ENCODE data around the gene ATXN1. TPM values are rescaled to one million over a fixed set of nuclear protein-coding genes. Genes with fewer than 3 reads are reported as not detected.

ATXN1 gene
- total RNA-seq, 4 donors from 2014 or later: 16.3 to 52.2 (median 25.7) TPM

DNA sequence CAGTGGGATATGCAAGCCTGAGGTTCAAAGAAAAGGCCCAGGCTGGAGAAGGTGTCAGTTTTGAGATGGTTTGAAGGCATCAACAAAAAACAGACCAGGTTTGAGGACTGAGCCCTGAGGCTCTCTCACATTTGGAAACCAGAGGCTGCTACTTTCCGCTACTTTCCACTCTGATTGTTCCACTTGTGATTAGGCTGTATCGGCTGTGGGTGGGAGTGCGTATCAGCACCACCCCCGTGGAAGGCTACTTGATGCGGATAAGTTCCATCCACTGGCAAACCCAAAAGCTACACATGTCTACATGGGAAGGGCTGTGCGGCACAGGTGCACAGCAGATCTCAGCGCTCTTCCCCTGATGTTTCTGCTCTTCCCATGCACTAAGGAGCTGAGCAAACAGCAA is 324.2 kb downstream of the ATXN1 start:
- 86 to 98% methylated on average over 7 of the region's 7 CpGs for WGBS, 2 donors
- TF ChIP-seq, protein P1, sequence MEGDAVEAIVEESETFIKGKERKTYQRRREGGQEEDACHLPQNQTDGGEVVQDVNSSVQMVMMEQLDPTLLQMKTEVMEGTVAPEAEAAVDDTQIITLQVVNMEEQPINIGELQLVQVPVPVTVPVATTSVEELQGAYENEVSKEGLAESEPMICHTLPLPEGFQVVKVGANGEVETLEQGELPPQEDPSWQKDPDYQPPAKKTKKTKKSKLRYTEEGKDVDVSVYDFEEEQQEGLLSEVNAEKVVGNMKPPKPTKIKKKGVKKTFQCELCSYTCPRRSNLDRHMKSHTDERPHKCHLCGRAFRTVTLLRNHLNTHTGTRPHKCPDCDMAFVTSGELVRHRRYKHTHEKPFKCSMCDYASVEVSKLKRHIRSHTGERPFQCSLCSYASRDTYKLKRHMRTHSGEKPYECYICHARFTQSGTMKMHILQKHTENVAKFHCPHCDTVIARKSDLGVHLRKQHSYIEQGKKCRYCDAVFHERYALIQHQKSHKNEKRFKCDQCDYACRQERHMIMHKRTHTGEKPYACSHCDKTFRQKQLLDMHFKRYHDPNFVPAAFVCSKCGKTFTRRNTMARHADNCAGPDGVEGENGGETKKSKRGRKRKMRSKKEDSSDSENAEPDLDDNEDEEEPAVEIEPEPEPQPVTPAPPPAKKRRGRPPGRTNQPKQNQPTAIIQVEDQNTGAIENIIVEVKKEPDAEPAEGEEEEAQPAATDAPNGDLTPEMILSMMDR (IDR thresholded peaks at IDR 0.05): no peak
- TF ChIP-seq POLR2A (IDR thresholded peaks at IDR 0.05): no peak
- H3K4me3 ChIP-seq (ENCODE audit: low read depth, poor library complexity, severe bottlenecking): no peak overlapping the region
- DNase-seq (ENCODE audit: low spot score in 2 of 2): no peak
- intact Hi-C loops (cut with DNase I; ENCODE audit: low total_unique reads): no loop called here

DNA sequence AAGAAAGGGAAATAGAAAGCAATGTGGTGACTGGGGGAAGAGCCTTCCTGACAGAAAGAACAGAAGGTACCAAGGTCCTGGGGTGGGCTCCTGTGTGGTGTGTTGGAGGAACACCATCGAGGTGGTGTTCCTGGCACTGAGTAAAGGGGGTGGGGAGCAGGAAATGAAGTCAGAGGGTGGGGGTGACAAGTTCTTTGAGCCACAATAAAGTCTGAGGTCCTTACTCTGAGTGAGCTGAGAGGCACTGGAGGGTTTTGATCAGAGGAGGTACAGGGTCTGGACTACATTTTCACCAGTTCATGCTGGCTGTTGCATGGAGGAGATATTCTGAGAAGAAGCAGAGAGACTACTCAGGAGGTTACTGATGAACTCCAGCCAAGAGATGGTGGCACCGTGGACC is 324.7 kb downstream of the ATXN1 start:
- 68 to 91% methylated on average over 2 of the region's 2 CpGs for WGBS, 2 donors
- intact Hi-C loops (cut with DNase I; ENCODE audit: low total_unique reads): no loop called here
- no peak for DNase-seq (ENCODE audit: low spot score in 2 of 2)
- no peak overlapping the region for H3K4me3 ChIP-seq (ENCODE audit: low read depth, poor library complexity, severe bottlenecking)
- TF ChIP-seq, protein P1 (IDR thresholded peaks at IDR 0.05): no peak
- no peak for TF ChIP-seq POLR2A (IDR thresholded peaks at IDR 0.05)

DNA sequence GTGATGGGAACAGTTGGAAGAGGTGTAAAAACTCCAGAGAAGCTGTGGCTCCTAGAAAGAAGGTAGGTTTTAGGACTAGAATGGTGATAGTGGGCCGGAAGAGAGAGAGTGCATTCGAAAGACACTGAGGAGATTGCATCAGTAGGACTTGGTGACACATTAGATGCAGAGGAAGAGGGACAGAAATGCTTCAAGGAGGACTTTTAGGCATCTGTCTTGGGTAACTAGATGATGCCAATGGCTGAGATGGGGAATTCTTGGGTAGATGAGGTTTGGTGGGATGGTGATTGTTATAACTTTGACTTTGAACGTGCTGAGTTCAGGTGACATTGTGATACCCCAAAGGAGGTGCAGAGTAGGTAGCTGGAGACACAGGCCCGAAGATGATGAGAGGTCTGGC is 326.4 kb downstream of the ATXN1 start:
- intact Hi-C loops (cut with DNase I; ENCODE audit: low total_unique reads): no loop called here

DNA sequence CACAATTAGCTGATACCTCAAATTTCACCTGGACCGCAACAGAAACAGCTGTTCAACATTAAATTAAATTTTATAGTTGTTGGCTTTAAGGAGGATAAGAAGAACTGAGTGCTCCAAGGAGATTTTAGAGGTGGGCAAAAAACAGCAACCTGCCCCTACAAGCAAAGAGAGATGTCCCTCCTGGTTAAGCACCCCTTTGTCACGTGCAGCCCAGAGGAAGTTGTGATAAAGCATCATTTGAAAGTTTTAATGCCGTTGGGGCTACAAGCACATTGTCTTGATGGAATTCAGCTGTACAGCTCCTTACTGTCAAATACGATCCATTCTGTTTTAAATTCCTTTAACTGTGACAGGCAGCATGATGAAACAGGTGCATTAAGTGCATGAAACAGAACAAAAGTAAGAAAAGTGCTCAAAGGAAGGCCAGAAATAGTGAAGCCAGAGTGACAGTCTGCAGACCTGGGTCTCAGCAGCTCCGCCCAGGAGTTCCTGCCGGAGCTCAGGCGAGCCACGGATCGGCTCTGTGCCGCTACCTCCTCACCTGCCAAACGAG is 327.8 kb downstream of the ATXN1 start:
- no peak overlapping the region for H3K4me3 ChIP-seq (ENCODE audit: low read depth, poor library complexity, severe bottlenecking)
- TF ChIP-seq, protein P1 (IDR thresholded peaks at IDR 0.05): no peak
- no peak for TF ChIP-seq POLR2A (IDR thresholded peaks at IDR 0.05)
- intact Hi-C loops (cut with DNase I; ENCODE audit: low total_unique reads): no loop called here
- no peak for DNase-seq (ENCODE audit: low spot score in 2 of 2)
- WGBS, 2 donors: 71 to 76% methylated on average over 11 of the region's 11 CpGs

More for the DNA sequence above, 326.4 kb downstream of the ATXN1 start:
- DNase-seq (ENCODE audit: low spot score in 2 of 2): no peak
- no peak overlapping the region for H3K4me3 ChIP-seq (ENCODE audit: low read depth, poor library complexity, severe bottlenecking)
- 94% methylated on average over 4 of the region's 4 CpGs for WGBS, 2 donors
- TF ChIP-seq, protein P1 (IDR thresholded peaks at IDR 0.05): no peak
- TF ChIP-seq POLR2A (IDR thresholded peaks at IDR 0.05): no peak

DNA sequence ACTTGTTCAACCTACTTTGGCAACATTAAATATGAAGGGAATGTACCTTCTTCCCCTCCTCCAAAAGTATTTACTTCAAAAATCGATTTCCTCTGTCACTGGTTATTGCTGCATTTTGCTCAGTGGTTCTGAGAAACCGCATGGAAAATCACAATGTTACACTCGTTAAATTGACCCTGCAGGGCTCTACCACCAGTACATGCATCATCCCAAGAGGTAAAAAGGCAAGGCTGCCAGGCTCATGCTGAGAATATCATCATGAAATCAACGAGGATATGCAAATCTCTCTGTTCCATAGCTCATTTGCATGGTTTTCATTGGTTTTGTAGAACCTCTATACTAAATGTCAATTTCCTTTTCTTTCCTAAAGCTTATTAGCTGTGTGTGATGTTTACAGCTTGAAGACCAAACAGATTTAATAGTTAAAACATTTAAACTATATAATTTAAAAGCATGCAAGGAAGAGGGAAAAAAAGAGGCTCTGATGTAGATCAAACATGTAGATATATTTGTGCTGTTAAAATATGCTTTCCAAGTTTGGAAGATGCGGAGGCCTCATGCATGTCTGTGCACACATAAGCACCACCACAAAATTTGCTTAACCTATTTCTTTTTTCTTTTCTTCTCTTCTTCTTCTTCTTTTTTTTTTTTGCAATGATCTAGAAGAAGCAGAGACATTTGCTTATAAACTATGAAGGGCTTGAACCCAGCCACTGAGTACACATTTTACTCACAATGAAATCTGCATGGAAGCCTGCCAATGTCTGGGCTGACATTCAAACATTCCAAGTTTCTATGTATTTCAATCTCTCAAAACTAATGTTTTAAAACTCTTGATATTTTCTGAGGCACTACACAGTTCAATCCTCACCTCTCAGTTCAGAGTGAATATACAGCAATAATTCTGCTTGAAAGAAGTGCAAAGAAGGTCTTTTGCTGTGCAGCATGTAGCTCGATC is 328.9 kb downstream of the ATXN1 start:
- H3K4me3 ChIP-seq (ENCODE audit: low read depth, poor library complexity, severe bottlenecking): no peak overlapping the region
- intact Hi-C loops (cut with DNase I; ENCODE audit: low total_unique reads): no loop called here
- WGBS, 2 donors: 63 to 67% methylated on average over 6 of the region's 6 CpGs
- TF ChIP-seq, protein P1 (IDR thresholded peaks at IDR 0.05): no peak
- no peak for TF ChIP-seq POLR2A (IDR thresholded peaks at IDR 0.05)
- DNase-seq (ENCODE audit: low spot score in 2 of 2): no peak

All from lower leg skin (tissue), 4 donors.